Measurements from ENCODE around the gene COL5A2.

- TF ChIP-seq CTCF (IDR thresholded peaks at IDR 0.05) (no peak), EP300 (IDR thresholded peaks at IDR 0.05; ENCODE audit: low read depth) (no peak), POLR2A (IDR thresholded peaks at IDR 0.05) (no peak)
These were observed 165.7 kb downstream of the COL5A2 start for GRCh38 chr2:189013671-189014448.
